GM19397 (cell line): ENCODE data around the gene HRH1.
"Not testable (repeated sequence)": the region's sequence is repeated elsewhere in the genome, so short reads cannot be mapped to it uniquely, and the experiment has no call there.

ENCODE experiments used
- ATAC-seq: cut with Tn5 transposase; IDR thresholded peaks from one replicate; pipeline ENCODE4 v1.9.1; 2021; ENCODE audit warnings: mild to moderate bottlenecking, moderate library complexity; ENCODE audit not compliant: unreplicated experiment

The HRH1 gene

GRCh38 chr3:11204697-11205348 lies 50.5 kb downstream of the HRH1 start:
- no peak for ATAC-seq

- ATAC-seq: not testable (repeated sequence)
Measured at GRCh38 chr3:11205881-11206280, 51.6 kb downstream of the HRH1 start.

DNA sequence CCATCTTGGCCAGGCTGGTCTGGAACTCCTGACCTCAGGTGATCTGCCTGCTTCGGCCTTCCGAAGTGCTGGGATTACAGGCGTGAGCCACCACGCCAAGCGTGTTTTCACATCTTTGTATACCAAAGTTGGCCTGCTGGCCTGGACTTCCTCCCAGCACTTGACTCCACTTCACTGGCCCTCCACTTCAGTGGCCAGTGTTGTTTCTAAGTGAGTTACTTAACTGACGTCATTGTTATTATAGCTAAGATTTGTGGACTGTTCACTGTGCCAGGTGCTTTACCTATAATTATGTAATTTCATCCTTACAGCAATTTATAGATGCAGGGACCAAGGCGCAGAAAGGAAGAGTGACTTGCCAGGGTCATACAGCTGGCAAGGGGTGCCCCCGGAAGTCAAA lies 52.0 kb downstream of the HRH1 start:
- ATAC-seq: no peak

DNA sequence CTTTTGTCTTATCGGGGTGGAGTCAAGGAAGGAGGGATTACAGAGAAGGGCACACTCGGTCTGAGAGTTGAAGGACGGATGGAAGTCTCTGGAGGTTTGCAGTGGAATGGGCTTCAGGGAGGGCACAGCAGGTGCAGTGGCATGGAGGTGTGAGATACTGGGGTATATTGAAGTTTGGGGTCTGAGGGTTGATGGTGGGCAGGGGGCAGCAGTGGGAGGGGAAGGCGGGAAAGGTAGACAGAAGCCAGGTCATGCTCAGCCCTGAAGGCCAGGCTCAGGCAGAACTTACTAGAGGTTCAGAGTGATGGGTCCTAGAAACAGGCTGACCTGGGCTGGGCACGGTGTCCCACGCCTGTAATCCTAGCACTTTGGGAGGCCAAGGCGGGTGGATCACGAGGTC lies 52.7 kb downstream of the HRH1 start:
- no peak for ATAC-seq

GRCh38 chr3:11211531-11212298 lies 57.4 kb downstream of the HRH1 start:
- no peak for ATAC-seq

GRCh38 chr3:11212299-11212608 lies 58.0 kb downstream of the HRH1 start:
- no peak for ATAC-seq

DNA sequence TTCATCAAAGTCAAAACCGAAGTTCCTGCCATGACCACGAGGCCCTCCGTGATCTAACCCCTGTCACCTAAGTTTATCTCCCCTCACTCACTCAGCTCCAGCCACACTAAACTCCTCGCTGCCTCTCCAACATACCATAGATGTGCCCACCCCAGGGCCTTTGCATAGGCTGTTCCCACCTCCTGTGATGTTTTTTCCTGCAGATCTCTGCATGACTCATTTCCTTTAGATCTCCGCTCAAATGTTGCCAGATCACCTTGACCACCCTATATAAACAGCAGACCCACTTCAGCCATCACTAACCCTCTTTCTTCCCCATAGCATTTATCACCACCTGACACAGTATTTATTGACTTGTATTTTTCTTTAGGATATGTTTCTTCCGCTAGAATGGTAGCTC lies 58.5 kb downstream of the HRH1 start:
- ATAC-seq: no peak

- ATAC-seq: no peak
Measured at GRCh38 chr3:11213810-11214450, 59.6 kb downstream of the HRH1 start.

GRCh38 chr3:11214451-11214978 lies 60.2 kb downstream of the HRH1 start:
- ATAC-seq: no peak

GRCh38 chr3:11217370-11217769 lies 63.1 kb downstream of the HRH1 start:
- not testable (repeated sequence) for ATAC-seq

- ATAC-seq: no peak
Measured at GRCh38 chr3:11220230-11220629, 65.9 kb downstream of the HRH1 start.

DNA sequence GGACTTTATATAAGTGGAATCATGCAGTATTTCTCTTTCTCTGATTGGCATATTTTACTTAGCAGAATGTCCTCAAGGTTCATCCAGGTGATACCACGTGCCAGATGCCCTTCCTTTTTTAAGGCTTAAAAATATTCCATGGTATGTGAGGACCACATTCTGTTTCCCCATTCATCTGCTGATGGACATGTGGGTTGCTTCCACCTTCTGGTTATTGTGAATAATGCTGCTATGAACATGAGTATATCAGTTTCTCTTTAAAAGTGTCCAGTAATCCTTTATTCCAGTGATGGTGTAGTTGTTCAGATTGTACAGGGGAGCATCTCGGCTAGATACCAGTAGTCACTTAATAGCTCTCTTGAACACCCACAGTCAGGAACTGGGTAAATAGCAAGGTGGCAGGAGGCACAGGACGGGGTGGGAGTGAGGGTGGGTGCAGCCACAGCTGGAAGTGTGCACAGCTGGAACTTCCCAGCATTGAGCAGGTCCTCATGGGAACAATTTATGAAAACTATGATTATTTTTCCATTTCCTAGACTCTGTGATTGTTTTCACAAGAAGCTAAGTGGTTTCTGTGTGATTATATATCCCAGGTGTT lies 67.6 kb downstream of the HRH1 start:
- ATAC-seq: no peak

DNA sequence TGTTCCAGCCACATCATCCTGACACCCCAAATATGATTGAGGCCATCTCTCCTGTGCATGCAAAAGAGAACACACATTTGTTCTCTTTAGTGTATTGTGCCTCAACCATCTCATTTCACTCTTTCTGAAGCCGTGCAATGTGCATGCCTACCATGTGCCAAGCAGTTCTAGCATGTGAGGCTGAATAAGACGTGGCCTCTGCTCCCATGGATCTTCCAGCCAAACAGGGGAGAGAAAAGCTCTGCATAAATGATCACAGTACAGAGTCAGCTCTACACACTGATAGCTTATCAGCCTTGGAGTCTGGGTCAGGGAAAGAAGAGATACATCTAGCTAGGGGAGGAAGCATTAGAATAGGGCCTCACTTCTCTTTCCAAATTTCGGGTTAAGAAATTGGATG lies 69.7 kb downstream of the HRH1 start:
- ATAC-seq: no peak

DNA sequence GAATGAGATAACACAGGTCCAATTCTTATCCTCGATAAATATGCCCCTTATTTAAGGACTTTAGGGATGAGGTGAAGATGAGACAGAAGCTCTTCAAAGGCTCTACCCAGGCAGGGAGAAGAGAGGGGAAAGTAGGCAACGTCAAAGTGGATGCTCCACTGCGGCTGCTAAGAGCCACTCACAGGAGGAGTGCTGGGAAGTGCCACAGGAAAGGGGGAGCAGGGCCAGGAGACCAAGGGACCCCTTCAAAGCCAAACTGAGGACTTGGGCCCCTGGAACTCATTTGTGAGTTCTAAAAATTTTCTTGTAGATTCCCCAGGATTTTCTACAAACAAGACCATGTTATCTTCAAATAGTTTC lies 70.6 kb downstream of the HRH1 start:
- no peak for ATAC-seq

GRCh38 chr3:11226042-11226370 lies 71.7 kb downstream of the HRH1 start:
- no peak for ATAC-seq

GRCh38 chr3:11228041-11228440 lies 73.7 kb downstream of the HRH1 start:
- ATAC-seq: no peak

DNA sequence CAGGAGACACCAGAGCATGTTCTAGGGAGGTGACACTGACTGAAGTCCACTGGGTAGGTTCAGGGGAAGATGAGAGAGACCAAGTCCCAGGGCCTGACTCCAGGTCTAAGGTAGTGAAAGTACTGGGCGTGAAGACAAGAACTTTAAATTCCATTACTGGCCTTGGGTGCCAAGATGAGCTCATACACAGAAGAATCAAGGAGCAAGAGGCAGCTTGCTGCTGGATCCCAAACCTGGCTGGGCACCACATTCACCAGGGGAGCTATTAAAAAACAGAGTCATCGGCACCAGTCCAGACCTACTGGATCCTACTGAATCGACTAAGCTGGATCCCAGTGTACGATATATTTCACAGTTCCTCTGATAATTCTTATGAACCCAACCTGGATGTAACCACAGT lies 75.8 kb downstream of the HRH1 start:
- ATAC-seq: no peak

- ATAC-seq: no peak
Measured at GRCh38 chr3:11230832-11231231, 76.5 kb downstream of the HRH1 start.

- no peak for ATAC-seq
Measured at GRCh38 chr3:11235385-11235784, 81.1 kb downstream of the HRH1 start.

DNA sequence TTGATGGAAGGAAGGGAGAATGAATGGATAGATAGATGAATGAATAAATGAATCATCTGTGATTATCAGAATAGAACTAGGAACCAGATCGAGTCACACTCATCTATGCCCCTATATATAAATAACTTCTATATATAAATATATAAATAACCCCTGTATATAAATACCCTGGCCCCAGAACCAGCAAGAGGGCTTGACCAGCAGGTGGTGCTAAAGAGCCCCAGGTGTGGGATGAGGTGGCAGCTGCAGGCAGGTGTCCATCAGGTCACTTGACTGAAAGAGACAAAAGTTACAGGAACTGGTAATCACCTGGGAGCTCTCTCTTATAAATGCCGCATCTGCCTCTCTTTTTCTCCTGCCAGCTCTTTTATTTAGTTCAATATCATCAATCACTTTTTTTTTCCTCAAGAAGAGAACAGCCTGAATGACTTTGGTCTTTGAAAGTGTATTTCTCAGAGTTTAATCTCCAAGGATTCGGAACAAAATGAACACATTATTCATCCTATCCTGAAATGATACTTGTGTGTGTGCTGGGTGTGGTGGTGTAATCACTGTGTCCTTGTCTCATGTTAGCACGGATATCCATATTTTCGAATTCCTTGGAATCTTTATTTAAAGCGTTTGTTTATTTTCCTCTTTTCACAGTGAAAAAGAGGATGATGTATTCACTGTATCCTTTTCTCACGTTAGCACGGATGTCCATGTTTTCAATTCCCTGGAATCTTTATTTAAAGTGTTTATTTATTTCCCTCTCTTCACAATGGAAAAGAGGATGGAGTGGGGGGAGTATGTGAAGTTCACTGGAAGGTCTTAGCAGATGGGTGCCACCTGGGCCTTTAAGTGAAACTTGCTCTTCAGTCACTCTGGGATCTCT lies 82.5 kb downstream of the HRH1 start:
- ATAC-seq: no peak

DNA sequence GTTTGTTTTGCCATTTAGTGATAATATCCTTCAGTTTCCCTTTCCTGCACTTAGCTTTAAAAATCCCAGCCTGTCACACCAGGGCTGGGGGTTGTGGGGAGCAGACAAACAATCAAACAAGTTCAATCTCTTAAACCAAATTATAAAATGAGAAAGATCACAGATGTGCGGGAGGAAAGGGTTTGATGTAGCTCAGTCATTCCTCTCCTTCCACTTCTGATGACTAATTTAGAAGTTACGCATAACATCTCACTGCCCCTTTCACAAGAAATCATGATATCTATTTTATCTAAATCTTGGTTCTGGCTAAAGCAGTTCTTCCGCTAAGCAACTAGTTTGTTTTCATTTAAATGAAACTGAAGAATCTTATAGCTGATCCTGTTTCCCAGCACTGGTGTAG lies 83.8 kb downstream of the HRH1 start:
- ATAC-seq: no peak
